ENCODE results near the gene ABTB1.
"Not testable (repeated sequence)": the region's sequence is repeated elsewhere in the genome, so short reads cannot be mapped to it uniquely, and the experiment has no call there.

The ABTB1 gene

GRCh38 chr3:127650236-127650635 lies 22.5 kb upstream of the ABTB1 start:
- DNase-seq (ENCODE audit: low read depth) = no peak

- no peak for DNase-seq (ENCODE audit: low read depth)
These were observed 21.1 kb upstream of the ABTB1 start for GRCh38 chr3:127651516-127652172.

GRCh38 chr3:127652246-127652995 lies 20.3 kb upstream of the ABTB1 start:
- no peak for DNase-seq (ENCODE audit: low read depth)

GRCh38 chr3:127654374-127654773 lies 18.4 kb upstream of the ABTB1 start:
- DNase-seq (ENCODE audit: low read depth) = no peak

- DNase-seq (ENCODE audit: low read depth) = not testable (repeated sequence)
These were observed 17.8 kb upstream of the ABTB1 start for GRCh38 chr3:127654993-127655392.

GRCh38 chr3:127655641-127656040 lies 17.1 kb upstream of the ABTB1 start:
- DNase-seq (ENCODE audit: low read depth) = no peak

GRCh38 chr3:127656906-127657305 lies 15.8 kb upstream of the ABTB1 start:
- no peak for DNase-seq (ENCODE audit: low read depth)

GRCh38 chr3:127658234-127658633 lies 14.5 kb upstream of the ABTB1 start:
- no peak for DNase-seq (ENCODE audit: low read depth)

GRCh38 chr3:127660621-127661251 lies 12.0 kb upstream of the ABTB1 start:
- no peak for DNase-seq (ENCODE audit: low read depth)

- no peak for DNase-seq (ENCODE audit: low read depth)
These were observed 11.2 kb upstream of the ABTB1 start for GRCh38 chr3:127661600-127661999.

GRCh38 chr3:127662001-127662469 lies 10.7 kb upstream of the ABTB1 start:
- no peak for DNase-seq (ENCODE audit: low read depth)

GRCh38 chr3:127663151-127663550 lies 9.6 kb upstream of the ABTB1 start:
- no peak for DNase-seq (ENCODE audit: low read depth)

GRCh38 chr3:127665165-127665564 lies 7.6 kb upstream of the ABTB1 start:
- DNase-seq (ENCODE audit: low read depth) = no peak

- no peak for DNase-seq (ENCODE audit: low read depth)
These were observed 7.2 kb upstream of the ABTB1 start for GRCh38 chr3:127665586-127665985.

GRCh38 chr3:127666676-127667075 lies 6.1 kb upstream of the ABTB1 start:
- DNase-seq (ENCODE audit: low read depth) = no peak

- DNase-seq (ENCODE audit: low read depth) = no peak
These were observed 5.6 kb upstream of the ABTB1 start for GRCh38 chr3:127667119-127667681.

GRCh38 chr3:127668906-127669305 lies 3.8 kb upstream of the ABTB1 start:
- no peak for DNase-seq (ENCODE audit: low read depth)

GRCh38 chr3:127669541-127670228 lies 3.1 kb upstream of the ABTB1 start:
- no peak for DNase-seq (ENCODE audit: low read depth)

GRCh38 chr3:127670229-127670559 lies 2.6 kb upstream of the ABTB1 start:
- DNase-seq (ENCODE audit: low read depth) = no peak

GRCh38 chr3:127670761-127671522 lies 1.8 kb upstream of the ABTB1 start:
- DNase-seq (ENCODE audit: low read depth) = no peak

All from activated T-cell treated with anti-CD3 and anti-CD28 coated beads for 48 hours (primary cell).